GM23338 (cell line): ENCODE data around the gene WNT10A. TPM values are rescaled to one million over a fixed set of nuclear protein-coding genes. Genes with fewer than 3 reads are reported as not detected.

Source experiments
- ATAC-seq: fragments of 200-7000 bp; cut with Tn5 transposase; 3 replicates; pipeline ENCODE4 v1.9.1; 2020
- DNase-seq: peaks from one replicate; pipeline ENCODE4 v3.0.0-alpha.2; 2015; ENCODE audit warnings: low spot score
- H2AFZ ChIP-seq: fragments of 200-600 bp; sonication (generic); 2 replicates; pipeline ENCODE4 v1.8.0; 2016; ENCODE audit warnings: antibody characterized with exemption, mild to moderate bottlenecking, moderate library complexity
- H3F3A ChIP-seq: fragments of 200-600 bp; sonication (generic); replicated peaks from 2 replicates; pipeline ENCODE4 v1.8.0; 2017; ENCODE audit warnings: antibody characterized with exemption, mixed run types, low read depth
- H3K27ac ChIP-seq: fragments of 200-600 bp; sonication (generic); 2 replicates; pipeline ENCODE4 v1.6.1; 2016; ENCODE audit warnings: low read depth
- H3K27me3 ChIP-seq: fragments of 200-600 bp; sonication (generic); 2 replicates; pipeline ENCODE4 v1.8.0; 2016; ENCODE audit warnings: mild to moderate bottlenecking, mixed run types, moderate library complexity; ENCODE audit not compliant: insufficient read depth
- H3K36me3 ChIP-seq: fragments of 200-600 bp; sonication (generic); 2 replicates; pipeline ENCODE4 v1.8.0; 2016; ENCODE audit warnings: mild to moderate bottlenecking; ENCODE audit not compliant: insufficient read depth
- H3K4me1 ChIP-seq: fragments of 200-600 bp; sonication (generic); 2 replicates; pipeline ENCODE4 v1.8.0; 2016; ENCODE audit warnings: mild to moderate bottlenecking, moderate library complexity; ENCODE audit not compliant: insufficient read depth
- H3K4me2 ChIP-seq: fragments of 200-600 bp; sonication (generic); 2 replicates; pipeline ENCODE4 v1.7.1; 2017; ENCODE audit warnings: mixed run types
- H3K4me3 ChIP-seq: fragments of 200-600 bp; sonication (generic); 2 replicates; pipeline ENCODE4 v1.6.1; 2016; ENCODE audit warnings: mixed run types
- H3K79me2 ChIP-seq: fragments of 200-600 bp; sonication (generic); replicated peaks from 2 replicates; pipeline ENCODE4 v1.8.0; 2017; ENCODE audit warnings: mild to moderate bottlenecking; ENCODE audit not compliant: insufficient read depth
- H3K9me2 ChIP-seq: fragments of 200-600 bp; sonication (generic); 2 replicates; pipeline ENCODE4 v1.8.0; 2017; ENCODE audit not compliant: insufficient read depth
- H4K20me1 ChIP-seq: fragments of 200-600 bp; sonication (generic); replicated peaks from 2 replicates; pipeline ENCODE4 v1.8.0; 2017; ENCODE audit warnings: mild to moderate bottlenecking; ENCODE audit not compliant: insufficient read depth
- H3K27ac Mint-ChIP-seq: 2 replicates; pipeline ENCODE4 v1.8.0; 2020; ENCODE audit warnings: inconsistent platforms, mild to moderate bottlenecking, moderate library complexity, mixed read lengths
- H3K27me3 Mint-ChIP-seq: 3 replicates; pipeline ENCODE4 v1.8.0; 2022; ENCODE audit warnings: low read depth, mild to moderate bottlenecking, moderate library complexity, mixed read lengths, inconsistent platforms; ENCODE audit not compliant: insufficient read depth, poor library complexity
- H3K36me3 Mint-ChIP-seq: 3 replicates; pipeline ENCODE4 v1.8.0; 2021; ENCODE audit warnings: low read depth, mild to moderate bottlenecking, inconsistent platforms, moderate library complexity, mixed read lengths
- H3K4me1 Mint-ChIP-seq: 3 replicates; pipeline ENCODE4 v1.8.0; 2020; ENCODE audit warnings: mild to moderate bottlenecking, inconsistent platforms, mixed read lengths
- H3K4me3 Mint-ChIP-seq: 3 replicates; pipeline ENCODE4 v1.8.0; 2021; ENCODE audit warnings: moderate library complexity, mild to moderate bottlenecking, inconsistent platforms, mixed read lengths
- H3K9me3 Mint-ChIP-seq: 3 replicates; pipeline ENCODE4 v1.8.0; 2020; ENCODE audit warnings: moderate library complexity, mild to moderate bottlenecking, inconsistent platforms, mixed read lengths
- EZH2 ChIP-seq: fragments of 200-600 bp; sonication (generic); IDR thresholded peaks from one replicate; pipeline ENCODE4 v1.8.0; 2017; ENCODE audit warnings: antibody characterized with exemption, mild to moderate bottlenecking, low read depth; ENCODE audit not compliant: unreplicated experiment
- EZH2phosphoT487 ChIP-seq: fragments of 200-600 bp; sonication (generic); IDR thresholded peaks from one replicate; pipeline ENCODE4 v1.8.1; 2018; ENCODE audit warnings: antibody characterized with exemption; ENCODE audit not compliant: unreplicated experiment
- JUNB ChIP-seq: IDR thresholded peaks from one replicate; pipeline ENCODE4 v1.6.1; 2016; ENCODE audit warnings: antibody characterized with exemption; ENCODE audit not compliant: unreplicated experiment
- POLR2AphosphoS5 ChIP-seq: IDR thresholded peaks from 2 replicates; pipeline ENCODE4 v1.6.1; 2016; ENCODE audit warnings: antibody characterized with exemption, low read depth
- STAT1 ChIP-seq: IDR thresholded peaks from one replicate; pipeline ENCODE4 v1.6.1; 2016; ENCODE audit warnings: antibody characterized with exemption; ENCODE audit not compliant: unreplicated experiment
- ZNF114 ChIP-seq: fragments of 250-450 bp; sonication (Bioruptor Pico); IDR thresholded peaks from 2 replicates; pipeline ENCODE4 v1.5.0; 2020; ENCODE audit warnings: mild to moderate bottlenecking, moderate library complexity
- ZNF331 ChIP-seq: fragments of 250-450 bp; sonication (Bioruptor Pico); IDR thresholded peaks from 2 replicates; pipeline ENCODE4 v1.5.0; 2020; ENCODE audit warnings: low read depth, mild to moderate bottlenecking, moderate library complexity
- polyA plus RNA-seq: library from polyadenylated mRNA; unstranded; fragments of >200 nt; fragmentation: Nextera tagmentation; extraction: Ambion mirVana; gene quantifications from 2 replicates; pipeline ENCODE4 v1.2.1, GENCODE V29; 2016
- total RNA-seq: library from RNA; depleted of rRNA; stranded (reverse); fragments of >200 nt; shearing (Covaris generic); gene quantifications from 2 replicates; pipeline ENCODE4 v1.2.3, GENCODE V29; 2014
- TF ChIP-seq, protein P1 (sequence below): fragments of 250-450 bp; sonication (Bioruptor Pico); IDR thresholded peaks from 2 replicates; pipeline ENCODE4 v1.5.0; 2020; ENCODE audit warnings: mild to moderate bottlenecking, moderate library complexity
- TF ChIP-seq, protein P2 (sequence below), 2 experiments: fragments of 200-600 bp in 1 of 2; sonication (generic) in 1 of 2; conservative IDR thresholded peaks; 2 replicates each; pipeline versions ENCODE4 v1.5.1 to v1.6.1; 2016 to 2017; ENCODE audit warnings: antibody characterized with exemption in 2 of 2, low read depth in 2 of 2, mild to moderate bottlenecking in 2 of 2, moderate library complexity in 1 of 2
- TF ChIP-seq, protein P3 (sequence below): IDR thresholded peaks from one replicate; pipeline ENCODE4 v1.6.1; 2018; ENCODE audit warnings: antibody characterized with exemption; ENCODE audit not compliant: unreplicated experiment
- TF ChIP-seq, protein P4 (sequence below): IDR thresholded peaks from 2 replicates; pipeline ENCODE4 v1.6.1; 2016; ENCODE audit warnings: antibody characterized with exemption

WNT10A gene
- total and polyA plus RNA-seq, 2 experiments from 2014 or later = not detected

DNA sequence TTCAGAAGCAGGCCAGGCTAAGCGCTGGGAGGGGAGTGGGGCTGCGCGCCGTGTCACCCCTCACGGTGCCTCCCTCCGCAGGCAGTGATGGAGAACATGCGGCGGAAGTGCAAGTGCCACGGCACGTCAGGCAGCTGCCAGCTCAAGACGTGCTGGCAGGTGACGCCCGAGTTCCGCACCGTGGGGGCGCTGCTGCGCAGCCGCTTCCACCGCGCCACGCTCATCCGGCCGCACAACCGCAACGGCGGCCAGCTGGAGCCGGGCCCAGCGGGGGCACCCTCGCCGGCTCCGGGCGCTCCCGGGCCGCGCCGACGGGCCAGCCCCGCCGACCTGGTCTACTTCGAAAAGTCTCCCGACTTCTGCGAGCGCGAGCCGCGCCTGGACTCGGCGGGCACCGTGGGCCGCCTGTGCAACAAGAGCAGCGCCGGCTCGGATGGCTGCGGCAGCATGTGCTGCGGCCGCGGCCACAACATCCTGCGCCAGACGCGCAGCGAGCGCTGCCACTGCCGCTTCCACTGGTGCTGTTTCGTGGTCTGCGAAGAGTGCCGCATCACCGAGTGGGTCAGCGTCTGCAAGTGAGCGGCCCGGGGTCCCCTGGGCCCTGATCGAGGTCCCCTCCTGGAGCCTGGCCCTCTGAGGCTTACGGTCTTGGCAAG lies 12.2 kb downstream of the WNT10A start:
- TF ChIP-seq, protein P1, sequence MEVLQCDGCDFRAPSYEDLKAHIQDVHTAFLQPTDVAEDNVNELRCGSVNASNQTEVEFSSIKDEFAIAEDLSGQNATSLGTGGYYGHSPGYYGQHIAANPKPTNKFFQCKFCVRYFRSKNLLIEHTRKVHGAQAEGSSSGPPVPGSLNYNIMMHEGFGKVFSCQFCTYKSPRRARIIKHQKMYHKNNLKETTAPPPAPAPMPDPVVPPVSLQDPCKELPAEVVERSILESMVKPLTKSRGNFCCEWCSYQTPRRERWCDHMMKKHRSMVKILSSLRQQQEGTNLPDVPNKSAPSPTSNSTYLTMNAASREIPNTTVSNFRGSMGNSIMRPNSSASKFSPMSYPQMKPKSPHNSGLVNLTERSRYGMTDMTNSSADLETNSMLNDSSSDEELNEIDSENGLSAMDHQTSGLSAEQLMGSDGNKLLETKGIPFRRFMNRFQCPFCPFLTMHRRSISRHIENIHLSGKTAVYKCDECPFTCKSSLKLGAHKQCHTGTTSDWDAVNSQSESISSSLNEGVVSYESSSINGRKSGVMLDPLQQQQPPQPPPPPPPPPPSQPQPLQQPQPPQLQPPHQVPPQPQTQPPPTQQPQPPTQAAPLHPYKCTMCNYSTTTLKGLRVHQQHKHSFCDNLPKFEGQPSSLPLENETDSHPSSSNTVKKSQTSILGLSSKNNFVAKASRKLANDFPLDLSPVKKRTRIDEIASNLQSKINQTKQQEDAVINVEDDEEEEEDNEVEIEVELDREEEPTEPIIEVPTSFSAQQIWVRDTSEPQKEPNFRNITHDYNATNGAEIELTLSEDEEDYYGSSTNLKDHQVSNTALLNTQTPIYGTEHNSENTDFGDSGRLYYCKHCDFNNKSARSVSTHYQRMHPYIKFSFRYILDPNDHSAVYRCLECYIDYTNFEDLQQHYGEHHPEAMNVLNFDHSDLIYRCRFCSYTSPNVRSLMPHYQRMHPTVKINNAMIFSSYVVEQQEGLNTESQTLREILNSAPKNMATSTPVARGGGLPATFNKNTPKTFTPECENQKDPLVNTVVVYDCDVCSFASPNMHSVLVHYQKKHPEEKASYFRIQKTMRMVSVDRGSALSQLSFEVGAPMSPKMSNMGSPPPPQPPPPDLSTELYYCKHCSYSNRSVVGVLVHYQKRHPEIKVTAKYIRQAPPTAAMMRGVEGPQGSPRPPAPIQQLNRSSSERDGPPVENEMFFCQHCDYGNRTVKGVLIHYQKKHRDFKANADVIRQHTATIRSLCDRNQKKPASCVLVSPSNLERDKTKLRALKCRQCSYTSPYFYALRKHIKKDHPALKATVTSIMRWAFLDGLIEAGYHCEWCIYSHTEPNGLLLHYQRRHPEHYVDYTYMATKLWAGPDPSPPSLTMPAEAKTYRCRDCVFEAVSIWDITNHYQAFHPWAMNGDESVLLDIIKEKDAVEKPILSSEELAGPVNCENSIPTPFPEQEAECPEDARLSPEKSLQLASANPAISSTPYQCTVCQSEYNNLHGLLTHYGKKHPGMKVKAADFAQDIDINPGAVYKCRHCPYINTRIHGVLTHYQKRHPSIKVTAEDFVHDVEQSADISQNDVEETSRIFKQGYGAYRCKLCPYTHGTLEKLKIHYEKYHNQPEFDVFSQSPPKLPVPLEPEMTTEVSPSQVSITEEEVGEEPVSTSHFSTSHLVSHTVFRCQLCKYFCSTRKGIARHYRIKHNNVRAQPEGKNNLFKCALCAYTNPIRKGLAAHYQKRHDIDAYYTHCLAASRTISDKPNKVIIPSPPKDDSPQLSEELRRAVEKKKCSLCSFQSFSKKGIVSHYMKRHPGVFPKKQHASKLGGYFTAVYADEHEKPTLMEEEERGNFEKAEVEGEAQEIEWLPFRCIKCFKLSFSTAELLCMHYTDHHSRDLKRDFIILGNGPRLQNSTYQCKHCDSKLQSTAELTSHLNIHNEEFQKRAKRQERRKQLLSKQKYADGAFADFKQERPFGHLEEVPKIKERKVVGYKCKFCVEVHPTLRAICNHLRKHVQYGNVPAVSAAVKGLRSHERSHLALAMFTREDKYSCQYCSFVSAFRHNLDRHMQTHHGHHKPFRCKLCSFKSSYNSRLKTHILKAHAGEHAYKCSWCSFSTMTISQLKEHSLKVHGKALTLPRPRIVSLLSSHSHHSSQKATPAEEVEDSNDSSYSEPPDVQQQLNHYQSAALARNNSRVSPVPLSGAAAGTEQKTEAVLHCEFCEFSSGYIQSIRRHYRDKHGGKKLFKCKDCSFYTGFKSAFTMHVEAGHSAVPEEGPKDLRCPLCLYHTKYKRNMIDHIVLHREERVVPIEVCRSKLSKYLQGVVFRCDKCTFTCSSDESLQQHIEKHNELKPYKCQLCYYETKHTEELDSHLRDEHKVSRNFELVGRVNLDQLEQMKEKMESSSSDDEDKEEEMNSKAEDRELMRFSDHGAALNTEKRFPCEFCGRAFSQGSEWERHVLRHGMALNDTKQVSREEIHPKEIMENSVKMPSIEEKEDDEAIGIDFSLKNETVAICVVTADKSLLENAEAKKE (CRISPR knock-in tag) = no peak
- TF ChIP-seq EZH2phosphoT487 (peak; percentile 97), ZNF114 (CRISPR knock-in tag) (no peak), POLR2AphosphoS5 (no peak), JUNB (no peak), STAT1 (no peak), EZH2 (peak; percentile 91), ZNF331 (CRISPR knock-in tag) (no peak)
- TF ChIP-seq, protein P2, sequence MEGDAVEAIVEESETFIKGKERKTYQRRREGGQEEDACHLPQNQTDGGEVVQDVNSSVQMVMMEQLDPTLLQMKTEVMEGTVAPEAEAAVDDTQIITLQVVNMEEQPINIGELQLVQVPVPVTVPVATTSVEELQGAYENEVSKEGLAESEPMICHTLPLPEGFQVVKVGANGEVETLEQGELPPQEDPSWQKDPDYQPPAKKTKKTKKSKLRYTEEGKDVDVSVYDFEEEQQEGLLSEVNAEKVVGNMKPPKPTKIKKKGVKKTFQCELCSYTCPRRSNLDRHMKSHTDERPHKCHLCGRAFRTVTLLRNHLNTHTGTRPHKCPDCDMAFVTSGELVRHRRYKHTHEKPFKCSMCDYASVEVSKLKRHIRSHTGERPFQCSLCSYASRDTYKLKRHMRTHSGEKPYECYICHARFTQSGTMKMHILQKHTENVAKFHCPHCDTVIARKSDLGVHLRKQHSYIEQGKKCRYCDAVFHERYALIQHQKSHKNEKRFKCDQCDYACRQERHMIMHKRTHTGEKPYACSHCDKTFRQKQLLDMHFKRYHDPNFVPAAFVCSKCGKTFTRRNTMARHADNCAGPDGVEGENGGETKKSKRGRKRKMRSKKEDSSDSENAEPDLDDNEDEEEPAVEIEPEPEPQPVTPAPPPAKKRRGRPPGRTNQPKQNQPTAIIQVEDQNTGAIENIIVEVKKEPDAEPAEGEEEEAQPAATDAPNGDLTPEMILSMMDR (conservative IDR thresholded peaks at IDR 0.05; ENCODE audit: low read depth in 2 of 2) = peak in 1 of 2 experiments; percentile 66; a peak in 3 of 4 replicates
- TF ChIP-seq, protein P3, sequence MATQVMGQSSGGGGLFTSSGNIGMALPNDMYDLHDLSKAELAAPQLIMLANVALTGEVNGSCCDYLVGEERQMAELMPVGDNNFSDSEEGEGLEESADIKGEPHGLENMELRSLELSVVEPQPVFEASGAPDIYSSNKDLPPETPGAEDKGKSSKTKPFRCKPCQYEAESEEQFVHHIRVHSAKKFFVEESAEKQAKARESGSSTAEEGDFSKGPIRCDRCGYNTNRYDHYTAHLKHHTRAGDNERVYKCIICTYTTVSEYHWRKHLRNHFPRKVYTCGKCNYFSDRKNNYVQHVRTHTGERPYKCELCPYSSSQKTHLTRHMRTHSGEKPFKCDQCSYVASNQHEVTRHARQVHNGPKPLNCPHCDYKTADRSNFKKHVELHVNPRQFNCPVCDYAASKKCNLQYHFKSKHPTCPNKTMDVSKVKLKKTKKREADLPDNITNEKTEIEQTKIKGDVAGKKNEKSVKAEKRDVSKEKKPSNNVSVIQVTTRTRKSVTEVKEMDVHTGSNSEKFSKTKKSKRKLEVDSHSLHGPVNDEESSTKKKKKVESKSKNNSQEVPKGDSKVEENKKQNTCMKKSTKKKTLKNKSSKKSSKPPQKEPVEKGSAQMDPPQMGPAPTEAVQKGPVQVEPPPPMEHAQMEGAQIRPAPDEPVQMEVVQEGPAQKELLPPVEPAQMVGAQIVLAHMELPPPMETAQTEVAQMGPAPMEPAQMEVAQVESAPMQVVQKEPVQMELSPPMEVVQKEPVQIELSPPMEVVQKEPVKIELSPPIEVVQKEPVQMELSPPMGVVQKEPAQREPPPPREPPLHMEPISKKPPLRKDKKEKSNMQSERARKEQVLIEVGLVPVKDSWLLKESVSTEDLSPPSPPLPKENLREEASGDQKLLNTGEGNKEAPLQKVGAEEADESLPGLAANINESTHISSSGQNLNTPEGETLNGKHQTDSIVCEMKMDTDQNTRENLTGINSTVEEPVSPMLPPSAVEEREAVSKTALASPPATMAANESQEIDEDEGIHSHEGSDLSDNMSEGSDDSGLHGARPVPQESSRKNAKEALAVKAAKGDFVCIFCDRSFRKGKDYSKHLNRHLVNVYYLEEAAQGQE = no peak
- TF ChIP-seq, protein P4, sequence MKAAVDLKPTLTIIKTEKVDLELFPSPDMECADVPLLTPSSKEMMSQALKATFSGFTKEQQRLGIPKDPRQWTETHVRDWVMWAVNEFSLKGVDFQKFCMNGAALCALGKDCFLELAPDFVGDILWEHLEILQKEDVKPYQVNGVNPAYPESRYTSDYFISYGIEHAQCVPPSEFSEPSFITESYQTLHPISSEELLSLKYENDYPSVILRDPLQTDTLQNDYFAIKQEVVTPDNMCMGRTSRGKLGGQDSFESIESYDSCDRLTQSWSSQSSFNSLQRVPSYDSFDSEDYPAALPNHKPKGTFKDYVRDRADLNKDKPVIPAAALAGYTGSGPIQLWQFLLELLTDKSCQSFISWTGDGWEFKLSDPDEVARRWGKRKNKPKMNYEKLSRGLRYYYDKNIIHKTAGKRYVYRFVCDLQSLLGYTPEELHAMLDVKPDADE = no peak
- Mint-ChIP-seq H3K4me1 (peaks cover 31% of the 10 kb centered on the region), H3K36me3 (no peaks in the 10 kb centered on the region; the same call in 2 of the 3 replicates), H3K4me3 (peak overlapping the region; percentile 60), H3K27ac (no peak overlapping the region), H3K27me3 (peaks cover 96% of the 10 kb centered on the region), H3K9me3 (no peaks in the 10 kb centered on the region; the same call in 2 of the 3 replicates)
- H3K4me1 ChIP-seq = peaks cover 27% of the 10 kb centered on the region
- no peaks in the 10 kb centered on the region for H3K9me2 ChIP-seq
- peak overlapping the region; percentile 80 for H3K4me2 ChIP-seq
- H3K4me3 ChIP-seq = peak overlapping the region; percentile 52
- no peaks in the 10 kb centered on the region for H3K36me3 ChIP-seq
- H3F3A ChIP-seq = no peaks in the 10 kb centered on the region
- peaks cover 13% of the 10 kb centered on the region for H4K20me1 ChIP-seq
- DNase-seq = peak; percentile 78
- H3K27me3 ChIP-seq = peaks cover 100% of the 10 kb centered on the region
- no peaks in the 10 kb centered on the region for H3K79me2 ChIP-seq
- ATAC-seq = peak; percentile 47
- H2AFZ ChIP-seq = peak overlapping the region; percentile 94
- no peak overlapping the region for H3K27ac ChIP-seq
